ENCODE measurements around the gene WNT9B. TPM values are rescaled to one million over a fixed set of nuclear protein-coding genes. Genes with fewer than 3 reads are reported as not detected.

Gene WNT9B
- total and polyA plus RNA-seq, 2 experiments from 2014 or later, result 2.4 to 2.6 TPM

DNA sequence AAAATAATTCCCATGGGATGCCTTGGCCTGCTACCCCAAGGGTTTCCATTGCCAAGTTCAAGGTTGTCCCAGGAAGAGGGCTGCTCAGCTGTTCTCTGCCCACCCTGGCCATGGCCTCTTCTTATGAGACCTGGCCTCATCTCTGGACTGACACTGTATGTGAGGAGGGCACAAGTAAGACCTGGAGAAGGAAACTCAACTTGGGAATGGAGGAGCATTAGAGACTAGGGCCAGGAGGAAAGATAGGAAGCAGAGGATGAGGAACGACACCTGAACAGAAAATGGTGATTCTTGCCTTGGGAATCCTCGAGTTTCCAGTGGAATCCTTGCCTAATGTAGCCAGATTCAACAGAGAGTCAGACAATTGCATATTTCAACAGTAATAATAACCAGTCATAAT lies 47.0 kb downstream of the WNT9B start:
- TF ChIP-seq, protein P1, sequence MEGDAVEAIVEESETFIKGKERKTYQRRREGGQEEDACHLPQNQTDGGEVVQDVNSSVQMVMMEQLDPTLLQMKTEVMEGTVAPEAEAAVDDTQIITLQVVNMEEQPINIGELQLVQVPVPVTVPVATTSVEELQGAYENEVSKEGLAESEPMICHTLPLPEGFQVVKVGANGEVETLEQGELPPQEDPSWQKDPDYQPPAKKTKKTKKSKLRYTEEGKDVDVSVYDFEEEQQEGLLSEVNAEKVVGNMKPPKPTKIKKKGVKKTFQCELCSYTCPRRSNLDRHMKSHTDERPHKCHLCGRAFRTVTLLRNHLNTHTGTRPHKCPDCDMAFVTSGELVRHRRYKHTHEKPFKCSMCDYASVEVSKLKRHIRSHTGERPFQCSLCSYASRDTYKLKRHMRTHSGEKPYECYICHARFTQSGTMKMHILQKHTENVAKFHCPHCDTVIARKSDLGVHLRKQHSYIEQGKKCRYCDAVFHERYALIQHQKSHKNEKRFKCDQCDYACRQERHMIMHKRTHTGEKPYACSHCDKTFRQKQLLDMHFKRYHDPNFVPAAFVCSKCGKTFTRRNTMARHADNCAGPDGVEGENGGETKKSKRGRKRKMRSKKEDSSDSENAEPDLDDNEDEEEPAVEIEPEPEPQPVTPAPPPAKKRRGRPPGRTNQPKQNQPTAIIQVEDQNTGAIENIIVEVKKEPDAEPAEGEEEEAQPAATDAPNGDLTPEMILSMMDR (IDR thresholded peaks at IDR 0.05; ENCODE audit: poor library complexity), result no peak
- no peak for TF ChIP-seq EZH2 (IDR thresholded peaks at IDR 0.05; ENCODE audit: borderline replicate concordance)
- TF ChIP-seq EZH2phosphoT487 (IDR thresholded peaks at IDR 0.05; ENCODE audit: low read depth, severe bottlenecking, unreplicated experiment), result no peak
- H3K9me3 ChIP-seq (ENCODE audit: low read depth), result no peaks in the 10 kb centered on the region
- H3K36me3 ChIP-seq (replicated peaks; ENCODE audit: insufficient read depth, low read depth), result no peaks in the 10 kb centered on the region
- H3K4me1 ChIP-seq (ENCODE audit: insufficient read depth), result peaks cover 4% of the 10 kb centered on the region
- H3K79me2 ChIP-seq, result no peaks in the 10 kb centered on the region
- WGBS (ENCODE audit: low lambda C conversion rate, missing lambda C conversion rate), result 72% methylated on average over 2 of the region's 2 CpGs
- DNase-seq (ENCODE audit: low spot score), result no peak
- H4K20me1 ChIP-seq (ENCODE audit: insufficient read depth, poor library complexity, severe bottlenecking), result no peaks in the 10 kb centered on the region
- H3K4me3 ChIP-seq, result no peak overlapping the region
- no peak overlapping the region for H3K4me2 ChIP-seq
- H3K27me3 ChIP-seq, result no peaks in the 10 kb centered on the region
- H2AFZ ChIP-seq, result no peak overlapping the region
- H3K27ac ChIP-seq, result no peak overlapping the region
- H3K9me2 ChIP-seq (replicated peaks; ENCODE audit: insufficient read depth), result no peaks in the 10 kb centered on the region

DNA sequence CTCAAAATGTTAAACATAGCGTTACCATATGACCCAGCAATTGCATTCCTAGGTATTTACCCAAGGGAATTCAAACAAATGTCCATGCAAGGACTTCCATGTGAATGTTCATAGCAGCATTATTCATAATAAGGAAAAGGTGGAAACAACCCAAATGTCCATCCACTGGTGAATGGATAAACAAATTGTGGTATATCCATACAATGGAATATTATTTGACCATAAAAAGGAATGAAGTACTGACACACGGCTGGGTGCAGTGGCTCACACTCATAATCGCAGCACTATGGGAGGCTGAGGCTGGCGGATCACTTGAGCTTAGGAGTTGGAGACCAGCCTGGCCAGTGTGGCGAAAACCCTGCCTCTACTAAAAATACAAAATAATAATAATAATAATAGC lies 47.5 kb downstream of the WNT9B start:
- 94% methylated on average over 5 of the region's 5 CpGs for WGBS (ENCODE audit: low lambda C conversion rate, missing lambda C conversion rate)
- Histone ChIP-seq H3K9me2 (replicated peaks; ENCODE audit: insufficient read depth) (no peaks in the 10 kb centered on the region), H2AFZ (no peak overlapping the region), H3K36me3 (replicated peaks; ENCODE audit: insufficient read depth, low read depth) (no peaks in the 10 kb centered on the region), H3K4me3 (no peak overlapping the region), H3K79me2 (no peaks in the 10 kb centered on the region), H4K20me1 (ENCODE audit: insufficient read depth, poor library complexity, severe bottlenecking) (no peaks in the 10 kb centered on the region), H3K4me1 (ENCODE audit: insufficient read depth) (peaks cover 4% of the 10 kb centered on the region), H3K27ac (no peak overlapping the region), H3K9me3 (ENCODE audit: low read depth) (no peaks in the 10 kb centered on the region), H3K4me2 (no peak overlapping the region), H3K27me3 (no peaks in the 10 kb centered on the region)
- no peak for DNase-seq (ENCODE audit: low spot score)
- no peak for TF ChIP-seq EZH2 (IDR thresholded peaks at IDR 0.05; ENCODE audit: borderline replicate concordance)
- no peak for TF ChIP-seq EZH2phosphoT487 (IDR thresholded peaks at IDR 0.05; ENCODE audit: low read depth, severe bottlenecking, unreplicated experiment)
- TF ChIP-seq, protein P1 (IDR thresholded peaks at IDR 0.05; ENCODE audit: poor library complexity), result no peak

DNA sequence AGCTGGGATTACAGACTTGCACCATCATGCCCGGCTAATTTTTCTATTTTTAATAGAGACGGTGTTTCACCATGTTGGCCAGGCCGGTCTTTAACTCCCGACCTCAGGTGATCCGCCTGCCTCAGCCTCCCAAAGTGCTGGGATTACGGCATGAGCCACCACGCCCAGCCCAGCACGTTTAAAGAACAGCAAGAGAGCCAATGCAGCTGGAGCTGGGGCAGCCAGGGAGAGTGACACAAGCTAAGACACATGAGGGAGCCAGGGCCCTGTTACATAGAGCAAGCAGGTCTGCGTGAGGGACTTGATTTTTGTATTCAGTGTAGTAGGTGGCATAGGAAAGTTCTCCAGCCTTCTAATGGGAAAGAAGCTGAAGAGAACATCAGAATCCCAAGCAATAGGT lies 49.9 kb downstream of the WNT9B start:
- H3K36me3 ChIP-seq (replicated peaks; ENCODE audit: insufficient read depth, low read depth), result no peaks in the 10 kb centered on the region
- H3K4me2 ChIP-seq, result no peak overlapping the region
- H3K4me3 ChIP-seq, result no peak overlapping the region
- TF ChIP-seq EZH2 (IDR thresholded peaks at IDR 0.05; ENCODE audit: borderline replicate concordance) (no peak), EZH2phosphoT487 (IDR thresholded peaks at IDR 0.05; ENCODE audit: low read depth, severe bottlenecking, unreplicated experiment) (no peak)
- TF ChIP-seq, protein P1 (IDR thresholded peaks at IDR 0.05; ENCODE audit: poor library complexity), result no peak
- no peak overlapping the region for H3K27ac ChIP-seq
- no peaks in the 10 kb centered on the region for H3K79me2 ChIP-seq
- no peaks in the 10 kb centered on the region for H3K27me3 ChIP-seq
- no peaks in the 10 kb centered on the region for H4K20me1 ChIP-seq (ENCODE audit: insufficient read depth, poor library complexity, severe bottlenecking)
- no peak for DNase-seq (ENCODE audit: low spot score)
- WGBS (ENCODE audit: low lambda C conversion rate, missing lambda C conversion rate), result 75% methylated on average over 9 of the region's 9 CpGs
- H3K9me3 ChIP-seq (ENCODE audit: low read depth), result no peaks in the 10 kb centered on the region
- H3K4me1 ChIP-seq (ENCODE audit: insufficient read depth), result no peaks in the 10 kb centered on the region
- no peaks in the 10 kb centered on the region for H3K9me2 ChIP-seq (replicated peaks; ENCODE audit: insufficient read depth)
- no peak overlapping the region for H2AFZ ChIP-seq

All from hepatocyte (in vitro differentiated cells).